ENCODE data around the gene MSRB3. TPM values are rescaled to one million over a fixed set of nuclear protein-coding genes. Genes with fewer than 3 reads are reported as not detected.

The MSRB3 gene
- total and polyA plus RNA-seq, 2 of the 4 experiments (the other 2 are of a cell fraction): 31.7 to 35.7 TPM

- H4K8ac ChIP-seq (ENCODE audit: low read depth in 2 of 2, low read length in 2 of 2): no peak overlapping the region
- H3K14ac ChIP-seq (replicated peaks; ENCODE audit: low read depth, low read length): no peak overlapping the region
- no peak overlapping the region for H2BK5ac ChIP-seq (ENCODE audit: low read depth, low read length, poor library complexity, severe bottlenecking)
- H4K5ac ChIP-seq (ENCODE audit: low read depth, low read length): no peak overlapping the region
- DNase-seq (no peak), ATAC-seq (ENCODE audit: low read depth) (no peak)
- dilution Hi-C loops (cut with HindIII; ENCODE audit: low sequenced_read_pairs, unreplicated experiment): no loop called here
- no peak overlapping the region for H3K23ac ChIP-seq (ENCODE audit: low read depth, low read length)
- no peaks in the 10 kb centered on the region for H3K79me1 ChIP-seq (ENCODE audit: low read depth in 1 of 2, low read length in 2 of 2)
- no peak overlapping the region for H2AK5ac ChIP-seq (ENCODE audit: low read depth, low read length)
- no peak overlapping the region for H3K27ac ChIP-seq (ENCODE audit: insufficient read depth, low read length)
- no peak overlapping the region for H2AK9ac ChIP-seq (replicated peaks; ENCODE audit: low read depth, low read length, poor library complexity)
- no peak overlapping the region for H3K4me3 ChIP-seq (ENCODE audit: insufficient read depth, low read depth, low read length)
- no TSS peak for BruUV-seq (replicated peaks)
- no peak overlapping the region for H3K18ac ChIP-seq (ENCODE audit: low read depth, low read length)
- TF ChIP-seq RCOR1 (IDR thresholded peaks at IDR 0.05; ENCODE audit: insufficient replicate concordance, low read length) (no peak), NFE2L2 (IDR thresholded peaks at IDR 0.05; ENCODE audit: low read depth, low read length) (no peak), BHLHE40 (IDR thresholded peaks at IDR 0.05; ENCODE audit: low read depth, low read length) (no peak), USF2 (IDR thresholded peaks at IDR 0.05; ENCODE audit: low read depth, low read length) (no peak), SMC3 (IDR thresholded peaks at IDR 0.05; ENCODE audit: low read depth, low read length) (no peak), MAFK (IDR thresholded peaks at IDR 0.05; ENCODE audit: low read depth, low read length) (no peak), FOS (IDR thresholded peaks at IDR 0.05; ENCODE audit: low read depth, low read length) (no peak), ELK1 (IDR thresholded peaks at IDR 0.05; ENCODE audit: borderline replicate concordance, low read depth, low read length) (no peak)
- no peak overlapping the region; the same call in 1 of the 2 replicates for H3K4me2 ChIP-seq (ENCODE audit: low read depth, low read length)
- no peak overlapping the region for H2BK15ac ChIP-seq (ENCODE audit: low read depth, low read length)
- in situ Hi-C loops (cut with MboI; ENCODE audit: low sequenced_read_pairs): no loop called here
- ChIA-PET POLR2A (ENCODE audit: unreplicated experiment) (no interaction called here), CTCF (no interaction called here)
- no peaks in the 10 kb centered on the region for H3K9me3 ChIP-seq (ENCODE audit: control insufficient read depth, insufficient read depth, low read length)
- H4K20me1 ChIP-seq (ENCODE audit: insufficient read depth, low read length): no peaks in the 10 kb centered on the region
- no peaks in the 10 kb centered on the region for H3K4me1 ChIP-seq (ENCODE audit: control insufficient read depth, insufficient read depth, low read length)
- H4K91ac ChIP-seq (ENCODE audit: insufficient read depth, low read depth, low read length): no peak overlapping the region
- H2AFZ ChIP-seq (replicated peaks; ENCODE audit: low read length, poor library complexity): no peak overlapping the region
- WGBS, 2 experiments (ENCODE audit: extremely low coverage in 2 of 2, insufficient read length in 1 of 2): no CpG with 5 or more reads among the region's 1 CpG
- no peaks in the 10 kb centered on the region for H3K27me3 ChIP-seq (ENCODE audit: control insufficient read depth, insufficient read depth, low read length)
- intact Hi-C loops (cut with micrococcal nuclease): no loop called here
- no peaks in the 10 kb centered on the region for H3K9me1 ChIP-seq (ENCODE audit: insufficient read depth, low read length)
- H2BK120ac ChIP-seq (ENCODE audit: low read depth, low read length): no peak overlapping the region
- no peak overlapping the region for H2BK20ac ChIP-seq (ENCODE audit: low read depth, low read length)
- H3K36me3 ChIP-seq (ENCODE audit: control insufficient read depth, insufficient read depth, low read length): no peaks in the 10 kb centered on the region
- H3K56ac ChIP-seq (ENCODE audit: extremely low read depth, insufficient read depth, low read length): no peak overlapping the region
- H3K9ac ChIP-seq (ENCODE audit: low read depth, low read length): no peak overlapping the region
- no peak overlapping the region for H3K4ac ChIP-seq (ENCODE audit: low read depth, low read length)
Measured at GRCh38 chr12:65269603-65270002, 8.9 kb upstream of the MSRB3 start.

All from IMR-90 (cell line).